ENCODE measurements around the gene PAK1. TPM values are rescaled to one million over a fixed set of nuclear protein-coding genes. Genes with fewer than 3 reads are reported as not detected.
A peak's percentile ranks its signal among the peaks of the same experiment; 100 is the strongest.

PAK1 gene
- total and polyA plus RNA-seq, 10 of the 15 experiments (the other 5 are each of a cell fraction or from before 2014, with no cell fraction given) = 43.8 to 321 (median 110) TPM

GRCh38 chr11:77435972-77436371, 37.9 kb downstream of the PAK1 start:
- intact Hi-C loops (cut with micrococcal nuclease; ENCODE audit: unreplicated experiment) = no loop called here
- 66% methylated on average over 2 of the region's 2 CpGs for WGBS (ENCODE audit: insufficient coverage, insufficient replicate concordance, low lambda C conversion rate, missing lambda C conversion rate)
- SMC1A ChIA-PET (ENCODE audit: uncharacterized antibody, unreplicated experiment) = interaction anchor here (0.7 to 3.3 kb wide), 12 partner anchors 10 to 39 kb away, joined by 3 to 51 read pairs (median 4); no protein-coding TSS in a partner anchor
- RAD21 ChIA-PET (ENCODE audit: unreplicated experiment) = interaction anchor here (0.7 to 3.4 kb wide), 8 partner anchors 10 to 35 kb away, joined by 4 to 38 read pairs (median 4); no protein-coding TSS in a partner anchor
- BruUV-seq (replicated peaks) = no TSS peak
- H3K4me2 ChIP-seq (ENCODE audit: control insufficient read depth, insufficient read depth) = peak overlapping the region; percentile 82
- peaks cover 66% of the 10 kb centered on the region for H3K79me2 ChIP-seq (ENCODE audit: control insufficient read depth, insufficient read depth, low read length)
- POLR2A ChIA-PET = interaction anchor here (1.0 to 3.2 kb wide), 10 partner anchors 9 to 34 kb away, joined by 3 to 33 read pairs (median 6); no protein-coding TSS in a partner anchor
- H3K36me3 ChIP-seq (ENCODE audit: control insufficient read depth in 2 of 2, insufficient read depth in 2 of 2, low read length in 1 of 2) = no peaks in the 10 kb centered on the region; a peak in 1 of 4 replicates
- FAIRE-seq = no peak
- no peaks in the 10 kb centered on the region for H3K9me3 ChIP-seq (replicated peaks; ENCODE audit: control insufficient read depth, insufficient read depth, low read length)
- peaks cover 33% of the 10 kb centered on the region; the same call in 1 of the 2 replicates for H3K4me1 ChIP-seq (ENCODE audit: control insufficient read depth, insufficient read depth, low read length)
- H4K20me1 ChIP-seq (ENCODE audit: control insufficient read depth, insufficient read depth) = no peaks in the 10 kb centered on the region
- TF ChIP-seq TAF1 (IDR thresholded peaks at IDR 0.05; ENCODE audit: borderline replicate concordance, low read depth, low read length) (no peak), RUNX3 (IDR thresholded peaks at IDR 0.05; ENCODE audit: low read length) (peak; percentile 61), NFIC (IDR thresholded peaks at IDR 0.05; ENCODE audit: low read depth, low read length) (0 out of 2 replicates have a peak, but pooled peaks have one; percentile 31), DPF2 (IDR thresholded peaks at IDR 0.05) (0 out of 2 replicates have a peak, but pooled peaks have one; percentile 21), POLR2AphosphoS2 (IDR thresholded peaks at IDR 0.05; ENCODE audit: low read depth, low read length) (no peak), IKZF2 (IDR thresholded peaks at IDR 0.05) (peak; percentile 81 to 85), RELB (IDR thresholded peaks at IDR 0.05; ENCODE audit: low read depth) (0 out of 2 replicates have a peak, but pooled peaks have one; percentile 20), IKZF1 (conservative IDR thresholded peaks at IDR 0.05) (peak; percentile 68), SP1 (IDR thresholded peaks at IDR 0.05; ENCODE audit: low read depth, low read length) (no peak), EED (IDR thresholded peaks at IDR 0.05; ENCODE audit: low read depth) (peak; percentile 81), KLF5 (IDR thresholded peaks at IDR 0.05; ENCODE audit: partially characterized antibody) (no peak)
- CTCF ChIA-PET = interaction anchor here (1.0 to 3.3 kb wide), 13 partner anchors 8 to 112 kb away, joined by 3 to 18 read pairs (median 3); no protein-coding TSS in a partner anchor
- peak overlapping the region; percentile 30; the same call in 1 of the 2 replicates for H3K9ac ChIP-seq (ENCODE audit: control insufficient read depth, insufficient read depth, low read length)
- ATAC-seq = peak; percentile 55
- H3K27me3 ChIP-seq (replicated peaks in 1 of 2; ENCODE audit: control insufficient read depth in 2 of 2, insufficient read depth in 2 of 2, low read length in 1 of 2) = no peaks in the 10 kb centered on the region
- in situ Hi-C loops (cut with MboI) = no loop called here
- peak overlapping the region; percentile 35; the same call in 1 of the 2 replicates for H3K27ac ChIP-seq (ENCODE audit: control insufficient read depth, insufficient read depth)
- DNase-seq (ENCODE audit: low read depth, low spot score) = no peak
- H2AFZ ChIP-seq (ENCODE audit: control insufficient read depth, low read depth, low read length) = peak overlapping the region; percentile 46
- H3K4me3 ChIP-seq = peak overlapping the region; percentile 50; the same call in 1 of the 2 replicates

All from GM12878 (cell line).